HepG2 (cell line): Measurements from ENCODE around the gene DTYMK. TPM values are rescaled to one million over a fixed set of nuclear protein-coding genes. Genes with fewer than 3 reads are reported as not detected.

Experiments used
- ATAD3A ChIP-seq: sonication (generic); formaldehyde crosslinking; IDR thresholded peaks from 2 replicates; pipeline ENCODE4 v1.4.0; 2020; ENCODE audit warnings: missing genetic modification reagents
- BRD4 ChIP-seq: sonication (generic); formaldehyde crosslinking; IDR thresholded peaks from 2 replicates; pipeline ENCODE4 v1.4.0; 2020; ENCODE audit warnings: missing genetic modification reagents
- JDP2 ChIP-seq: sonication (generic); formaldehyde crosslinking; IDR thresholded peaks from 2 replicates; pipeline ENCODE4 v1.8.1; 2022; ENCODE audit warnings: missing genetic modification reagents, borderline replicate concordance
- NCOA5 ChIP-seq: sonication (generic); formaldehyde crosslinking; IDR thresholded peaks from 2 replicates; pipeline ENCODE4 v1.4.0; 2020; ENCODE audit warnings: missing genetic modification reagents
- NR2F2 ChIP-seq: IDR thresholded peaks from 2 replicates; pipeline ENCODE4 v1.6.1; 2012; ENCODE audit warnings: low read depth, inconsistent platforms, borderline replicate concordance
- PATZ1 ChIP-seq: sonication (generic); formaldehyde crosslinking; IDR thresholded peaks from 2 replicates; pipeline ENCODE4 v1.4.0; 2020; ENCODE audit warnings: missing genetic modification reagents
- SAP130 ChIP-seq: IDR thresholded peaks from 2 replicates; pipeline ENCODE4 v1.6.1; 2016; ENCODE audit warnings: low read depth
- XBP1 ChIP-seq: sonication (generic); formaldehyde crosslinking; IDR thresholded peaks from 2 replicates; pipeline ENCODE4 v1.5.0; 2020; ENCODE audit warnings: missing genetic modification reagents
- ZFY ChIP-seq: sonication (generic); formaldehyde crosslinking; IDR thresholded peaks from 2 replicates; pipeline ENCODE4 v1.4.0; 2020; ENCODE audit warnings: missing genetic modification reagents
- ZNF10 ChIP-seq: sonication (generic); formaldehyde crosslinking; IDR thresholded peaks from 2 replicates; pipeline ENCODE4 v1.4.0; 2020; ENCODE audit warnings: mild to moderate bottlenecking, low read depth, missing genetic modification reagents, borderline replicate concordance
- ZNF230 ChIP-seq: sonication (generic); formaldehyde crosslinking; IDR thresholded peaks from 2 replicates; pipeline ENCODE4 v1.4.0; 2020; ENCODE audit warnings: mild to moderate bottlenecking, missing genetic modification reagents
- ZNF234 ChIP-seq: sonication (generic); formaldehyde crosslinking; conservative IDR thresholded peaks from 2 replicates; pipeline ENCODE4 v1.5.1; 2020; ENCODE audit warnings: mild to moderate bottlenecking, missing genetic modification reagents
- ZNF24 ChIP-seq: fragments of 450-650 bp; IDR thresholded peaks from 2 replicates; pipeline ENCODE4 v1.6.1; 2017; ENCODE audit warnings: antibody characterized with exemption, mild to moderate bottlenecking
- ZNF33B ChIP-seq: sonication (generic); formaldehyde crosslinking; IDR thresholded peaks from 2 replicates; pipeline ENCODE4 v1.5.1; 2020; ENCODE audit warnings: mild to moderate bottlenecking, missing genetic modification reagents
- ZNF354B ChIP-seq: sonication (generic); formaldehyde crosslinking; IDR thresholded peaks from 2 replicates; pipeline ENCODE4 v1.8.0; 2022; ENCODE audit warnings: mild to moderate bottlenecking, missing genetic modification reagents
- ZNF773 ChIP-seq: sonication (generic); formaldehyde crosslinking; IDR thresholded peaks from 2 replicates; pipeline ENCODE4 v1.4.0; 2020; ENCODE audit warnings: missing genetic modification reagents, borderline replicate concordance
- ZNF775 ChIP-seq: sonication (generic); formaldehyde crosslinking; IDR thresholded peaks from 2 replicates; pipeline ENCODE4 v1.4.0; 2020; ENCODE audit warnings: missing genetic modification reagents, mild to moderate bottlenecking, moderate library complexity, borderline replicate concordance
- ZSCAN31 ChIP-seq: sonication (generic); formaldehyde crosslinking; IDR thresholded peaks from 2 replicates; pipeline ENCODE4 v1.5.0; 2020; ENCODE audit warnings: low read depth, mild to moderate bottlenecking, missing genetic modification reagents
- polyA plus RNA-seq, 8 experiments: library from polyadenylated mRNA; depleted of rRNA in 3 of 8; stranded (reverse) in 7 of 8; unstranded in 1 of 8; fragments of >200 nt; fragmentation: Illumina TruSeq in 4 of 8; extraction: Trizol in 4 of 8; gene quantifications; 2 replicates each; pipeline versions ENCODE4 v1.2.1 to v1.2.3, GENCODE V29; 2011 to 2016; ENCODE audit warnings: low read depth in 4 of 8, missing spikeins in 1 of 8, mixed read lengths in 1 of 8; ENCODE audit not compliant: insufficient read depth in 1 of 8
- total RNA-seq, 5 experiments: library from RNA; depleted of rRNA; stranded (reverse); fragments of >200 nt; fragmentation: Illumina TruSeq; extraction: Trizol; gene quantifications; 2 replicates each; pipeline ENCODE4 v1.2.3, GENCODE V29; 2016; ENCODE audit warnings: low read depth in 1 of 5
- TF ChIP-seq, protein P1 (sequence below): sonication (generic); formaldehyde crosslinking; IDR thresholded peaks from 2 replicates; pipeline ENCODE4 v1.5.1; 2020; ENCODE audit warnings: missing genetic modification reagents, mild to moderate bottlenecking, borderline replicate concordance
- TF ChIP-seq, protein P2 (sequence below): sonication (generic); formaldehyde crosslinking; IDR thresholded peaks from 2 replicates; pipeline ENCODE4 v1.4.0; 2020; ENCODE audit warnings: low read depth, mild to moderate bottlenecking, missing genetic modification reagents
- TF ChIP-seq, protein P3 (sequence below): sonication (generic); formaldehyde crosslinking; conservative IDR thresholded peaks from 2 replicates; pipeline ENCODE4 v1.5.0; 2020; ENCODE audit warnings: missing genetic modification reagents

DTYMK gene
- total and polyA plus RNA-seq, 2 of the 13 experiments (the other 11 are each of a cell fraction or from before 2014, with no cell fraction given), result 57.5 to 134 TPM

DNA sequence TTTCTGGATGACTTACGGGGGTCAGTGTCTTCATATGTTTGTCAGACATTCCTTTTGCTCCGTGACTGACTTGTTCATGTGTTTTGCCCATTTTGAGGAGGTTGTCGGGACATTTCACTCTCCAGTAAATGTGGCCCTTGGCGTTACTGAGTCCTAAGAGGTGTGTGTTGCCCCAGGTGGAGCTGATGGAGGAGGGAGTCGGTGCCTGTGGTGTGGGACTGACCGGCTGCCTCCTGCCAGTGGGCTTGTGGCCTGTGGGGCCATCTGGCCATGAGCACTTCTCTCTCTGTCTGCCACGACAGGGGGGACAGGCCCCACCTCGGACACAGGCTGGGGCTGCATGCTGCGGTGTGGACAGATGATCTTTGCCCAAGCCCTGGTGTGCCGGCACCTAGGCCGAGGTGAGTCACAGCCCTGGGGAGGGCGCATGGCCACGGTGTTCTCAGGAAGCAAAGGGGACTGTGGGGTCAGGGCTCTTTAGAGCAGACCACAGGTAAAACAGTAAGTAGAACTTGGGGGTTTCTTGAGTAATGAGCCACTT lies 33.3 kb downstream of the DTYMK start (continued):
- TF ChIP-seq BRD4, result 0 out of 2 replicates have a peak, but pooled peaks have one; percentile 31
- peak; percentile 98 for TF ChIP-seq SAP130 (CRISPR knock-in tag)
- no peak for TF ChIP-seq NCOA5 (CRISPR knock-in tag)
- peak; percentile 98 for TF ChIP-seq PATZ1 (CRISPR knock-in tag)
- no peak for TF ChIP-seq JDP2 (CRISPR knock-in tag)
- TF ChIP-seq ZNF24, result no peak
- peak; percentile 59 for TF ChIP-seq ZNF230 (CRISPR knock-in tag)
- peak; percentile 88 for TF ChIP-seq ZFY
- TF ChIP-seq, protein P1, sequence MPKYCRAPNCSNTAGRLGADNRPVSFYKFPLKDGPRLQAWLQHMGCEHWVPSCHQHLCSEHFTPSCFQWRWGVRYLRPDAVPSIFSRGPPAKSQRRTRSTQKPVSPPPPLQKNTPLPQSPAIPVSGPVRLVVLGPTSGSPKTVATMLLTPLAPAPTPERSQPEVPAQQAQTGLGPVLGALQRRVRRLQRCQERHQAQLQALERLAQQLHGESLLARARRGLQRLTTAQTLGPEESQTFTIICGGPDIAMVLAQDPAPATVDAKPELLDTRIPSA (CRISPR knock-in tag), result no peak
- TF ChIP-seq ATAD3A (CRISPR knock-in tag), result no peak
- TF ChIP-seq ZNF234, result no peak
- TF ChIP-seq, protein P2, sequence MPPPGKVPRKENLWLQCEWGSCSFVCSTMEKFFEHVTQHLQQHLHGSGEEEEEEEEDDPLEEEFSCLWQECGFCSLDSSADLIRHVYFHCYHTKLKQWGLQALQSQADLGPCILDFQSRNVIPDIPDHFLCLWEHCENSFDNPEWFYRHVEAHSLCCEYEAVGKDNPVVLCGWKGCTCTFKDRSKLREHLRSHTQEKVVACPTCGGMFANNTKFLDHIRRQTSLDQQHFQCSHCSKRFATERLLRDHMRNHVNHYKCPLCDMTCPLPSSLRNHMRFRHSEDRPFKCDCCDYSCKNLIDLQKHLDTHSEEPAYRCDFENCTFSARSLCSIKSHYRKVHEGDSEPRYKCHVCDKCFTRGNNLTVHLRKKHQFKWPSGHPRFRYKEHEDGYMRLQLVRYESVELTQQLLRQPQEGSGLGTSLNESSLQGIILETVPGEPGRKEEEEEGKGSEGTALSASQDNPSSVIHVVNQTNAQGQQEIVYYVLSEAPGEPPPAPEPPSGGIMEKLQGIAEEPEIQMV (CRISPR knock-in tag), result no peak
- TF ChIP-seq XBP1 (CRISPR knock-in tag), result no peak; the same call in 1 of the 2 replicates
- no peak for TF ChIP-seq ZSCAN31 (CRISPR knock-in tag)
- TF ChIP-seq ZNF33B, result no peak
- TF ChIP-seq, protein P3, sequence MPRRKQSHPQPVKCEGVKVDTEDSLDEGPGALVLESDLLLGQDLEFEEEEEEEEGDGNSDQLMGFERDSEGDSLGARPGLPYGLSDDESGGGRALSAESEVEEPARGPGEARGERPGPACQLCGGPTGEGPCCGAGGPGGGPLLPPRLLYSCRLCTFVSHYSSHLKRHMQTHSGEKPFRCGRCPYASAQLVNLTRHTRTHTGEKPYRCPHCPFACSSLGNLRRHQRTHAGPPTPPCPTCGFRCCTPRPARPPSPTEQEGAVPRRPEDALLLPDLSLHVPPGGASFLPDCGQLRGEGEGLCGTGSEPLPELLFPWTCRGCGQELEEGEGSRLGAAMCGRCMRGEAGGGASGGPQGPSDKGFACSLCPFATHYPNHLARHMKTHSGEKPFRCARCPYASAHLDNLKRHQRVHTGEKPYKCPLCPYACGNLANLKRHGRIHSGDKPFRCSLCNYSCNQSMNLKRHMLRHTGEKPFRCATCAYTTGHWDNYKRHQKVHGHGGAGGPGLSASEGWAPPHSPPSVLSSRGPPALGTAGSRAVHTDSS (CRISPR knock-in tag), result no peak
- TF ChIP-seq ZNF773 (CRISPR knock-in tag), result no peak
- TF ChIP-seq NR2F2, result no peak
- TF ChIP-seq ZNF354B, result no peak
- no peak for TF ChIP-seq ZNF775
- no peak for TF ChIP-seq ZNF10
